Measurements from ENCODE around the gene PRKAG1.

The PRKAG1 gene

GRCh38 chr12:48981757-48982157 lies 36.8 kb downstream of the PRKAG1 start:
- DNase-seq (ENCODE audit: low read depth) = no peak

- no peak for DNase-seq (ENCODE audit: low read depth)
These were observed 37.4 kb downstream of the PRKAG1 start for GRCh38 chr12:48980953-48981756.

DNA sequence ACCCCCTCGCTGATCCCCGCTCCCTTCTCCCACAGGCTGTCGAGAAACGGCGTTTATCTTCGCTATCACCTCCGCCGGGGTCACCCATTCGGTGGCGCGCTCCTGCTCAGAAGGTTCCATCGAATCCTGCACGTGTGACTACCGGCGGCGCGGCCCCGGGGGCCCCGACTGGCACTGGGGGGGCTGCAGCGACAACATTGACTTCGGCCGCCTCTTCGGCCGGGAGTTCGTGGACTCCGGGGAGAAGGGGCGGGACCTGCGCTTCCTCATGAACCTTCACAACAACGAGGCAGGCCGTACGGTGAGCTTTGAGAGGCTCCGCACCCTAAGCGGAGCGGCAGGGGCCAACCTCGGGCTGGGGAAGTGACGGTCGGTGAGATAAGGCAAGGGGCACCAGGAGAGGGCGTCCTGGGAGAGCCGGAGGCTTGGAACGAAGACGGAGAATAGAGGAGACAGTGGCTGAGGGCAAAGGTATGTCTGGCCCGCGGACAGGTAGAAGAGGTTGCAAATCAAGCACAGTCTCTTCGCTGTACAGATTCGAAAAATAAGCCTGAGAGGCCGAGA lies 38.1 kb downstream of the PRKAG1 start:
- no peak for DNase-seq (ENCODE audit: low read depth)

DNA sequence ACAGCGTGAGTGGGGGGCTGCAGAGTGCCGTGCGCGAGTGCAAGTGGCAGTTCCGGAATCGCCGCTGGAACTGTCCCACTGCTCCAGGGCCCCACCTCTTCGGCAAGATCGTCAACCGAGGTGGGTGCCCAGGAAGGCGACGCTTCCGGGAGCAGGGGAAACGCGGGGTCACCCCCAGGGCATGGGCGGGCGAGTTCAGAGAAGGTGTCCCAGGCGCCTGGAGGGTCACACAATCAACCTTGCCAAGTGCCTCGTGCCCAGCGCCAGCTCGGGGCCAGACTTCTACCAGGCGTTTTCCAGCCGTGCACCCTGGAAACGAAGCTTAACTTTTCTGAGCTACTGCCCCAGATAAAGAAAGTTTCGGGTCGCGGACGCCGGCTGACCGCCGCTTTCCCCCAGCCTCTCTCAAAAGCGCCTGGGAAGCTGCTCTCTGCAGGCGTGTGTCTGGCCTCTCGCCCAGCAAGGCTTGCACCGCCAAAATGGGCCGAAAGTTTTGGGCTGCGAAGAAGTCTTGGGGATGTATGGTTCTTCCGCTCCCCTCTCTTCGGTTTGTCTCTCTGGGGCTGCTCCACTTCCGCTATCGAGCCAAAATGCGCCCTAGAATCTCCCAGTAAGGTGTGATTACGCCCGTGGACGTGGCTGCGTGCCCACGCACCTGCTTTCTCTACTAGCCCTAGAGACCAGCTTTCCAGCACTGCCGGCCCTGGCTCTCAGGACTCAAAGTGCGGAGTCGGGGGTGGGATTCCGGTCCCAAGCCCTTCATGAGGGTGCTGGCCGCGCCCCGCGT lies 38.8 kb downstream of the PRKAG1 start:
- no peak for DNase-seq (ENCODE audit: low read depth)

GRCh38 chr12:48978741-48979601 lies 39.6 kb downstream of the PRKAG1 start:
- DNase-seq (ENCODE audit: low read depth) = no peak

DNA sequence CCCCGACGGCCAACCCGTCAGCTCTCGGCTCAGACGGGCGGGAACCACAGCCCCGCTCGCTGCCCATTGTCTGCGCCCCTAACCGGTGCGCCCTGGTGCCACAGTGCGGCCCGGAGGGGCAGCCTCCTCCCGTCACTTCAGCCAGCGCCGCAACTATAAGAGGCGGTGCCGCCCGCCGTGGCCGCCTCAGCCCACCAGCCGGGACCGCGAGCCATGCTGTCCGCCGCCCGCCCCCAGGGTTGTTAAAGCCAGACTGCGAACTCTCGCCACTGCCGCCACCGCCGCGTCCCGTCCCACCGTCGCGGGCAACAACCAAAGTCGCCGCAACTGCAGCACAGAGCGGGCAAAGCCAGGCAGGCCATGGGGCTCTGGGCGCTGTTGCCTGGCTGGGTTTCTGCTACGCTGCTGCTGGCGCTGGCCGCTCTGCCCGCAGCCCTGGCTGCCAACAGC lies 40.3 kb downstream of the PRKAG1 start, which contains the start of gene WNT1:
Gene WNT1 (plus strand): TSS at position 32 of the 450 bp plus-strand sequence. CDS start 329 bp downstream, at position 361.
- no peak for DNase-seq (ENCODE audit: low read depth)

DNA sequence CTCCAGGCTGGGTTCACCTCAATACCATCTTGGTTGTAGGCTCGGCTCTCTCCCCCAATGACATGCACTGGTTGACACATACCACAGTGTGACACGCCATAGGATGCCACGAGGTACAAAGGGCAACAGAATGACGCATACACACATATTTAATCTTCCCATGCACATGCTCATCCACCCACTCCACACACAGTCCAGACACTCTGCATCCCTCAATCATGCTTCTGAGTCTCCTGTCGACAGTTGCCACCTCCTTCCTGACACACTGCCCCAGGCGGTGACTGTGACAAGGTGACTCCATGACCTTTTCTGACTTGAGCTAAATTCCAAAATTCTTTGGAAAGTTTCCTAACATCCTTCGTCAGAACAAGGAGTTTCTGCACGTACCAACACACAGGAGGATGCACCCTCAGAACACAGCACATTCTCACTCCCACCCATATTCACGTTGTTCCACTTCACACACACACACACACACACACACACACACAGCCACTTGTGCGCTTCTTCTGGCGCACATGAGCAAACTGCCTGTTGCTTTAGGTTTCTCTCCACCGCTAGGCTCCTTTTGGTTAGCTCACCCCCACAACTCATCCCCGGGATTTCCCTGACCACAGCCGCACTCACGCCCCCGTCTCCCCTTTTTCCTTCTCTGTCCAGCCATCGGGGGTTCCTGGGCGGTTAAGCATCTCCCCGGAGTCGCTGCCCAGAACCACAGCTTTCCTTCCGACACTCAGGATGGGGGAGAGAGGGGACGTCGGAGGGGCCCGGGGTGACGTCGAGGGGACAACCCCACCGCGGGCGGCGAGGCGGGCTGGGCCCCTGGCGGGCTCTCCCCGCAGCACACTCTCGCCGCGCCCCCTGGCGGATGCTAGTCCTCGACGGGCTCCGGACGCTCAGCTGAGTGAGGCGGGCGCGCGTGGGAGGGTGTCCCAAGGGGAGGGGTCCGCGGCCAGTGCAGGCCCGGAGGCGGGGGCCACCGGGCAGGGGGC lies 41.0 kb downstream of the PRKAG1 start:
- DNase-seq (ENCODE audit: low read depth) = no peak

DNA sequence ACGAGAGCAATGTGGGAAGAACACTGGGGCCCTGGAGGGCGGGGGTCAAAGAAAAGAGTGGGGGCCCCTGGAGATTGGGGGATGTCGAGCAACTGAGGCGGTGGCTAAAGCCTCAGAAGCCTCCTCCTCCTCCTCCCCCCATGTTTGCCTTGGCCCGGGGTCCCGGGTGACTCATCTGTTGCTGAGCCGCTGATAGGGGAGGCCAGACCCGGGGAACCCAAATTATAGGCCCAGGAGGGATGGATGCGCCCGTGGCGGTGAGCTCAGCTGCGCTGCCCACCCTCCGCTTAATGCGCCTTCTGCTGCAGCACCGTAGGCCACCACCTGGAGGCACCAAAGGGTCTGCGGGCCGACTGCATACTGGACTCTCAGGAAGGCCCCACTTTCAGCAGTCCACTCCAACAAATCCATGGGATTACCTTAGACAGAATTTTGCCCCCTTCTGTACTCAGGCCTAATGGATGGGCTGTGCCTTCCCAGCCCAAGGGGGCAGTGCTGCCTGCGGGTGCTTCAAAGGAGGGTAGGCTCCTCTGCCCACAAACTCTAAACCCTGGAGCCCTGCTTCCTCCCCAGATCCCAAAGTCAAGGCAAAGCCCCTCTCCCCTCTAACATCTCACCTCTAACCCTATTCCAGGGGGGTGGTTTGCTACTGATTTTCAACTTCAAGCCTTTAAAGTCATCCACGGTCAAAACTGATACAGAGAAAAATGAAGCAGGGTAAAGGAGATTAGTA lies 44.5 kb downstream of the PRKAG1 start:
- DNase-seq (ENCODE audit: low read depth) = peak; percentile 56

- DNase-seq (ENCODE audit: low read depth) = no peak
These were observed 45.0 kb downstream of the PRKAG1 start for GRCh38 chr12:48973531-48973930.

DNA sequence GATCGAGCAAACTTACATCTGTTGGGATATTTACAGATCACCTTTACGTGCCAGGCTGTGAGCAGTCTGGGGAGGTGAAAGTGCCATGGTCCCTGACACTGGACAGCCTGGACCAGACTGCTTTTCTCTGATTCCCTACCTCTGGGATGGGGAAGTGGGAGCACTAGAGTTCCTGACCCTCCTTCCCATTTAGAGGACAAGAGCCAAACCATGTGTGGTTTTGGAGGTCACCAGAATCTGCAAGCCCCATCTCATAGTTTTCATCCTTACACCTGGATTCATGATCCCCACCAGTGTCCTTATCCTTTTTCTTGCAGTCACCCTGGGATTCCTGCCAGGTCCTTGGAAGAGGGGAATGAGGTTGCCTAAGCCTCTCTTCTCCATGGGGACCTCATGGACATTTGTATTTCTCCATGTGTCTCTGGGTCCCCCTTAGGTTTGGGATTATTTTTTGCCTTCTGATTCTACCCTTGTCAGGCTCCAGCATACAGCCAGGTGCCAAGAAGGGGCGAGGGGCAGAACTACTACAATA lies 45.6 kb downstream of the PRKAG1 start:
- no peak for DNase-seq (ENCODE audit: low read depth)

GRCh38 chr12:48972213-48972951 lies 46.2 kb downstream of the PRKAG1 start:
- DNase-seq (ENCODE audit: low read depth) = no peak

DNA sequence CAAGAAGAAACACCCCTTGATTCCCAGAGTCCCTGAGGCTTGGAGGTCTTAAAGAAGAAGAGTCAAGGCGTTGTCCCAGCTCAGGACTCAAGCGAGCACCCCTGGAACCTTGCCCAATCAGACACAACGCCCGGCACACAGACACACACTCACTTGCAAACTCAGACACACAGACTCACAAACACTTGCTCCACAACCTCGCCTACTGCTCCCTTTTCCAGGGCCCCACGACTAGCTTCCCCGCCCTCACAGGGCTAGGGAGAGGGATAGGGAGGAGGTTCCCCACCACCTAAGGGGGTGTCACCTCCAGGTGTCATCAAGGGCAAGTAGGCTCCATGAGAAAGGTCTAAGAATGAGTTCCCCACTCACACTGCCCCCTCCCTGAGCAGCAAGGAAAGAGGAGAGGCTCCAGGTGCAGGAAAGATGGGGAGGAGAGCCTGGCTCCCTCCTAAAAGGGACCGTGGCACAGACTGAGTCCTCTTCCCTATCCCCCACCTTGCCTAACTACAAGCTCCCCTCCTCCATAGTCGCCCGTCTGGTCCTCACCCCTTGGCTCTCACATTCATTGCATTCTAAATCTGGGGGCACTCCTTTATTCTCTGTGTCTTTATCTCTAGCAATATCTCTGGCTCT lies 47.8 kb downstream of the PRKAG1 start:
- DNase-seq (ENCODE audit: low read depth) = no peak

GRCh38 chr12:48969833-48970701 lies 48.5 kb downstream of the PRKAG1 start:
- DNase-seq (ENCODE audit: low read depth) = no peak

DNA sequence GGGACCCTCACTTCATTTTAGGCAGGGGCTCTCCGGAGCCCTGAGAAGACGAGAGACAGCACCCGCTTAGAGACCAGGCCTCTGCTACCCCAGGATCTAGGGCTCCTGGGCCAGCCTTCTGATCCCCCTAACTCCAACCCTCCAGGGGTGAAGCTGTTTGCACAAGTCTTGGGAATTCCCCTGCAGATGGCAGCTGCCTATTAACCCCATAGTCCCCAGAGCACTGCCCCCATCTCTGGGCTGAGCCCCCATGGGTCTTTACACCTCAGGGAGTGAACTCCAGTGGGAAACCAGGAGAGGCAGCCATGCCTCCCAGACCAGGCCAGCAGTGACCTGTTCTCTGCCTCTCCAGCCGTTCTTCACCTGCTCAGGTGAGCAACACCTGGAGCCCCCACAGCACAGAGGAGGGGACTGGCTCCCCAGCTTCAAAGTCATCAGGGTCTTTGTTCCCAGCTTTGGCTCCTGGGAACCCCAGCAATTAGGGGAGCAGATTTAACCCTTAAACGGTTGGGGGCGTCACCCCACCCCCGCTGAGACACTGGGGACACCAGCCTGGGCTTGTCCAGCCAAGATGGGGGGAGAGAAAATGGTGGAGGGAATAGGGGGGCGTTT lies 49.3 kb downstream of the PRKAG1 start:
- DNase-seq (ENCODE audit: low read depth) = no peak

DNA sequence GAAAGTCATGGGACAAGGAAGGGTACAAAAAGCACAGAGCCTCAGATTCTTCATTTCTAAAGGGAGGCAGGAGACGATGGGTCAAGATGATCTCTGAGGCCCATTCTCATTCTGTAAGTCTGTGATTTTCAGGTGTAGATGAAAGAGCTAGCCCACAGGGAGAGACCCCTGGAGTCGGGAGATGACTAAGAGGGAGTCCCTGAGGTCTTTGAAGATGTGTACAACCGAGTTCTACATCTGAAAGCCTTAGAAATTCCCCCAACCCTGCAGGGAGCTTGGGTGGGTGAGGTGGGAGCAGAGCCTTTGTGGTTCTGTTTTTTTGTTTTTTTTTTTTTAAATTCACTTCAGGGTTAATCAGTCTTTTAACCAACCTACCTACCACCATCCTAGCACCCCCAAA lies 50.1 kb downstream of the PRKAG1 start:
- no peak for DNase-seq (ENCODE audit: low read depth)

- no peak for DNase-seq (ENCODE audit: low read depth)
These were observed 50.6 kb downstream of the PRKAG1 start for GRCh38 chr12:48967991-48968390.

All from iris pigment epithelial cell (primary cell).